Keratinocyte (primary cell): Measurements from ENCODE around the gene EBLN2.

Experiments used
- CTCF ChIP-seq, 3 experiments: IDR thresholded peaks in 1 of 3; conservative IDR thresholded peaks in 1 of 3; optimal IDR thresholded peaks in 1 of 3; 2 replicates in 2 of 3; 3 replicates in 1 of 3; pipeline versions ENCODE3 to v1.5.1; 2011; ENCODE audit warnings: low read length in 3 of 3, mild to moderate bottlenecking in 3 of 3, moderate library complexity in 2 of 3, control low read depth in 1 of 3, inconsistent platforms in 1 of 3; ENCODE audit not compliant: insufficient read depth in 2 of 3; ENCODE audit errors: extremely low read depth in 1 of 3
- EZH2 ChIP-seq: IDR thresholded peaks from one replicate; pipeline ENCODE4 v1.6.1; 2012; ENCODE audit warnings: inconsistent platforms, mild to moderate bottlenecking, low read length, moderate library complexity

GRCh38 chr3:73026760-73027113 lies 34.7 kb upstream of the EBLN2 start:
- TF ChIP-seq EZH2: no peak
- TF ChIP-seq CTCF (optimal IDR thresholded peaks at IDR 0.05 in 1 of 3, IDR thresholded peaks at IDR 0.05 in 1 of 3, conservative IDR thresholded peaks at IDR 0.05 in 1 of 3; ENCODE audit: extremely low read depth in 1 of 3, insufficient read depth in 2 of 3, low read length in 3 of 3): no peak
